ENCODE measurements around the gene PTTG1IP.
A peak's percentile ranks its signal among the peaks of the same experiment; 100 is the strongest.
"Not testable (repeated sequence)": the region's sequence is repeated elsewhere in the genome, so short reads cannot be mapped to it uniquely, and the experiment has no call there.

The PTTG1IP gene, protein sequence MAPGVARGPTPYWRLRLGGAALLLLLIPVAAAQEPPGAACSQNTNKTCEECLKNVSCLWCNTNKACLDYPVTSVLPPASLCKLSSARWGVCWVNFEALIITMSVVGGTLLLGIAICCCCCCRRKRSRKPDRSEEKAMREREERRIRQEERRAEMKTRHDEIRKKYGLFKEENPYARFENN

DNA sequence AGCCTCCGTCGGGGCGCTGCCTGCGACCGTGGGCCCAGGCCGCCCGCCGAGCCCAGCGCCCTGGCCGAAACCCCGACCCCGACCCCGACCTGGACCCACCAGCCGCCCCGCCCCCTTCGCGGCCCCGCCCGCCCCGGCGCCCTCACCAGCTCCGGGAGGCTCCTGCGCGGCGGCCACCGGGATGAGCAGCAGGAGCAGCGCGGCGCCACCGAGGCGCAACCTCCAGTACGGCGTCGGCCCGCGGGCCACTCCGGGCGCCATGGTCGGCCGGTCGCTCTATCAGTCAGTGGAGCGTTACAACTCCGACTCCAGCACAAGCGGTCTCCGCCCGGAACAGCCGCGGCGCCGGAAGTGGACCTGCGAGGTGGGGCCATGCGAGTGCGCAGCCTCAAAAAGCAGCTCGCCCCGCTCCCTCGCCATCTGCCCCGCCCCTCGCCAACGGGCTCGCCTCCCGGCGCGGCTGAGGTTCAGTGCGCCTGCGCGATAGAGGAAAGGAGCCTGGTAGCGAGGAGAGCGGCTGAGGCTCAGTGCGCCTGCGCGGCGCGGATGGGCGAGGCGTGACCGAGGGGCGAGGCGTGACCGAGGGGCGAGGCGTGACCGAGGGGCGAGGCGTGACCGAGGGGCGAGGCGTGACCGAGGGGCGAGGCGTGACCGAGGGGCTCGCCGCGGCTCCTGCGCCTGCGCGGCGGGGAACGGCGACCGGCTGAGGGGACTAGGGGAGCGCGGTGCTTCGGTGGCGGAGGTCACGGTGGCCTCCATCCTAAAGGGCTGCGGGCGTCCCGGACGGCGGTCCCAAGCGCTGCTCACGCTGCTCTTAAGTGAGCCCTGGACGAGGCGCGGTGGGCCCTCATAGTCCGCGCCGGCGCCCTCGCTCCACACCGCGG lies at the start of gene PTTG1IP:
TSS of gene PTTG1IP (minus strand) at position 335 of the 884 bp plus-strand sequence. CDS start at position 261, 74 bp downstream.
- DNase-seq: peak; percentile 95 to 99 (median 98)

DNA sequence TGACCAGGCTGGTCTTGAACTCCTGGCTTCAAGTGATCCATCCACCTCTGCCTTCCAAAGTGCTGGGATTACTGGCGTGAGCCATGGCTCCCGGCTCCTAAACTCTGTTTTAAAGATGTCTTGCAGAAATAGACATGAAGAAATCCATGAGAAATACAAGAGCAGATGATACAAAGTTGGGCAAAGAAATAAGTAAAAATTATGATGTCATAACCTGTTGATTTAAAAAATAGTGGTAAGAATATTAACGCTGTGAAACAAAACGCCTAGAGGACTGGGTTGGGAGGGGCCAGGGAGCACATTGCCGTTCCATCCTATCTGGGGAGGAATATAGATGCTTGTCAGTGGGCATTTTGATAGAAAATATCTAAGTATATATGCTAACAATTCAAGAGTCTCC lies 48.4 kb upstream of the PTTG1IP start:
- no peak for DNase-seq

DNA sequence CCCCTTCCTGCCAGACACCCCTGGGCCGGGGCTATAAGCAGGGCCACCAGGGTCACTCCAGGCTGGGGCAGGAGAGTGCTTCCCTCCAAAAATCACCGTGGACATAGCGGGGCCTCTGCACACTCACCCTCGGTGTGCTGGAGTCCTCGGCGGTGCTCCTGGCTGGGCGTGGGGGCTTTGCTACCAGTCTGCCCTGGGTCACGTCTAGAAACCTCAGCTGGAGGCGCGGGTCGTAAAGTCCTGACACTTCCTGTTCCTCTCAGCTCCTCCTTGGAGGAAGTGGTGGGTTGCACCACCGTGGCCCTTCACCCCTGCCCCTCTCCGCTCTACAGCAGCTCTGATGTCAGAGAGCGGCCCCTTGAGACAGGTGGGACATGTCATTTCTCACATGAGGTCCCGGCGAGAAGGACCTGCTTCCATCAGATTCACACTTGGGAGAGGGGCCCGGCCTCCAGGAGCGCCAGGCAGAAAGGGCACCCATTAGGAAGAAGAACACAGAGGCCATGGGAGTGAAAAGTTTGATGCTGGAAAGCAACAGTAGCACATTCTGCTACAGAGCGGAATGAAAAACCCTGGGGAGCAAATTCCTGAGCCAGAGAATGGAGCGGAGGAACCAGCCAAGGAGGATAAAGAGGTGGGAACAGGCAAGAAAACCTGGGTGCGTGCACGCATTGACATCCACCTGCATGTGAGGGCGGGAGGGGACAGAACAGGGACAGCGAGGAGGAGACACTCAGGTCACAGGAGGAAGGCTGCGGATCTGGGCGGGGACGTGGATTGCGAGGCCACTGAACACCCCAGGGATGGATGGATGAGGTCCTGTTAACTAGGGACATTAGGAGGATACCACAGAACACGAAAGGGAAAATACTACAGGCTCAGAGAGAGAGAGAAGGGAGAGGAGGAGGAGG lies 47.5 kb upstream of the PTTG1IP start, which contains the start of gene ITGB2:
TSS of gene ITGB2 (minus strand) at position 206 of the 911 bp plus-strand sequence. CDS start 10,117 bp downstream, outside the sequence.
- peak; percentile 21 to 53 (median 33) for DNase-seq

DNA sequence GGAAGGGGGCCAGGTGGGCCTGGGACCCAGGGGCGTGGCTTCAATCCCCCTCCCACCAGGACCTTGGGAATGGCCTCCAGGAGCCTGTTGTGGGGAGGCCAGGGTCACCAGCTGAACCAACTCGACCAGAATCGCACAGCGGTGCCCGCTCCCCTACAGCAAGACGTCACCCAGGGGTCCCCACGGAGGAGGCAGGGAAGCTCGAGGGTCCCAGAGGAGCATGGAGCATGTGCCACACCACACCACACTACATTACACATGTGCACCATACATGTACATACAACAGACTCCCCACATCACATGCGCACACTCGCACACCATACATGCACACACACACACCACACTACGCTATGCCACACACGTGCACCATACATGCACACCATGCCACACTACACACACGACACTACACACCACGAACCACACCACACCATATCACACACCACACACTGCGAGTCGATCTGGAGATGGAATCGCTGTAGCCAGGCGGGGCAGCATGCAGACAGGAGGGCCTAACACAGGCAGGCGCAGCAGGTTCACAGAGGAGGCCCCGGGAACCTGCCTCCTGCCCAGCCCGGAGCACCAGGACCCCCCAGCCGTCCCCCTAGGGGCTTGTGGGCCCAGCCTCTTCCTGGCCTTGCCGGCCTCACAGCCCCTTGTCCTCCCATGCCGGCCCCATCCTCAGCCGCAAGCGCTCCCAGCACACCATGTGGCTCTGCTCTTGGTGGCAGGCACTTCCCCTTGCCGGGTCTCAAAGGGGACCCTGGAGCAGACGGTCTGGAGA lies 46.6 kb upstream of the PTTG1IP start:
- DNase-seq: peak in 1 of 6 experiments; percentile 19

DNA sequence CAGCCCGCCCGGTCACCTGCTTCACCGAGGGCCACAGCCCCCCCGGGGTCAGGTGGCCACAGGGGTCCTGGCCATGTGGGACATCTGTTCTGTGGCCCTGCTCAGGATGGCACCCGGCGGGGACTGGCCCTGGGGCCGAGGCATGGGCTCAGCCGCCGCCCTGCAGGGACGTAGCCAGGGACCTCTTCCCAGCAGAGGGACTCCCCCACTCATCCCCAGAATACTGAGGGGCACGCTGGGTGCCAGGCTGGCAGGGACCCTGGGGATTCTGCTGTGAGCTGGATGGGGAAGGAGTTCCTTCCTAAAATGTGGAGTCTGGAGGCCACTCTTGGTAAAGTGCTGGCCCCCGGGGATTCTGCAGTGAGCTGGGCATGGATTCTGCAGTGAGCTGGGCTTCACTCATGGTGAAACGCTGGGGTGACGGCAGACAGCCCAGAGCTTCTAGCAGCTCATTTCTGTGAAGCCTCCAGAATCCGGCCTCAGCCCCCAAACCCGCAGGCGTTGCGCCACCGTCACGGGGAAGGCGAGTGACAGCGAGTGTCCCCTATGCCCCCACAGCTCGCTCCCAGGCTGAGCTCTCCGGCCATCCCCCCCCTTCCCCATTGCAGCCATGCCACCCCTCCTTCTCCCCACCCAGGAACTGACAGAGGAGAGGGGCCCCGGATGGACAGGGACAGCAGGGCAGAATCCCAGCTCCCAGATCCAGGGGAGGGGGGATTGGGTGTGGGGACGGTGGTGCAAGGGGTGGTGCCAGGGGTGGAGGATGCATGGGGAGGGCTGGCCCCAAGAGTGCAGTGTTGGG lies 45.8 kb upstream of the PTTG1IP start:
- no peak for DNase-seq

DNA sequence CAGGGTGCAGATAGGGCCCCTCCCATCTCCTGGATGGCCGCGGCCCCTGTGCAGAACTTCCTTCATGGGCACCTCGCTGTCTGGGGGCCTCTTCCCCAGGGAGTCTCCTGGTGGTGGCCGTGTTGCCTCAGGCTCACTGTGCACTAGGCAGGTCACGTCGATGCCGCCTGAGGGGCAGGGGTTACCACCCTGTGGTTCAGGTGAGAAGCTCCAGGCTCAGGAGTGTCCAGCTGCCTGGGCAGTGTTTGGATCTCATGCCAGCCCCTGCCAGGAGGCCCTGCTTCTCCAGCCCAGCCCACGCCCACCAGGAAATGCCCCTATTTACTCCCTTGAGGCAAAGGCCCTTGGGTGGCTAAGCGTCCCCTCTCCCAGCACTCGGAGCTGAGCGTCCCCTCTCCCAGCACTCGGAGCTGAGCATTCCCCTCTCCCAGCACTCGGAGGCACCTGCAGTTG lies 45.1 kb upstream of the PTTG1IP start:
- no peak for DNase-seq

DNA sequence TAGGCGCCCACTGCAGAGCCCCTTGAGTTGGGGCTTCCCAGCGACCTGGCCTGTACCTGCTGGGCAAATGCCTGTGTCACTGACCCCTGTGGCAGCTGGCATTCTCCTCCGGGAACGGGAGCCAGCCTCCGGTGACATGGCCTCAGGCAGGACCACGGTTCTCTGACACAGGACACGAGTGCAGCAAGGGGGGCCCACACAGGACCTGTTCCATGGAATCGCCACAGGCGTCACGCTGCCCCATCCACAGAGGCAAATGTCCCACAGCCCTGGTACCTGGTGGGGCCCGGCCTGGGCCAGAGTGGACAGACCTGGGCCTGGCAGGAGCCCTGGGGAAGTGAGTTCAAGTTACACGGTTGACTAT lies 44.6 kb upstream of the PTTG1IP start:
- DNase-seq: no peak

DNA sequence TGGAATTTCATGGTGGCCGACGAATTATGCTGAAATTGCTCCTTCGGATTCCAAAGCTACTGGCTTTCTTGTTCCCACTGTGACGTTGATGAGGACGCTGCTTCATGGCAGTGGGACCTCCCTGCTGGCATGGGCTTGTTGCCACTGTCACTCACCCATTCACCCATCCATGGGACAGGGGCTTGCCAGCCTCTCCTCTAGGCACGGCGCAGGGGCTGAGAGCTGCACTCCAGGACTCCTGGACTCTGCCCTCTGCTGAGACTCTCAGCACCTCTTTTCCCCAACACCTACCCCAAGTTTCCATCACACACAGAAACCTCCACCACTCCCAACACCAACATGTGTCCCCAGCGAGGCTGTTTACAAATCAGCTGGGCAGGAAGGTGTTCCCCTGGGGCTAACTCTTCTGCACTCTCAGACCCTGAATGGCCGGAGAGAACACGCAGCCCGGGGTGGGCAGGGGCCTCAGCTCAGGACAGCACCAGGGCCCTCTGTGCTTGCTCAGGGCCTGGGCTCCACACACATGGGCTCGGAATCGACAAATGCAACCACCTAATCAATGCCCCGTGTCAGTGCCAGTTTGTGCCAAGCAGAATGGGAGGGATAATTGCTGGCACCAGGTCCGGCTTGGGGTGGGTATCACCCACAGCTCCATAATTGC lies 44.1 kb upstream of the PTTG1IP start:
- no peak for DNase-seq

DNA sequence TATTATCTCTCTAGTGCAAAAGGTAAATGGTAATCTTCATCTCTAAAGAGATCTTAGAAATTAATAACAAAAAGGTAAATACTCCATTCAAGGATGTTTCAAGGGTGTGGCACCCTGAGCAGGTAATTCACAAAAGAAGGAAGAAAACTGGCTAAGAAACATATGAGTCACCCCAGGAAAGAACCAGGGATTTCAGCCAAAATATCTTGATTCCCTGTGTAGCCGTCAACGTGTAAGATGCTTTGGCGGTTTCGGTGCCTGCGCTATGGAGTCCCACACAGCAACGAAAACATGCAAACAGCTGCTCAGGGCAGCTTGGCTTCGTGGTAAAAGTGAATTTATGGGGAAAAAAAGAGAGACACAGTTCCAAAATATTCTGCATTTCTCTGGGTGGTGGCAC lies 43.5 kb upstream of the PTTG1IP start:
- DNase-seq: peak in 2 of 6 experiments; percentile 13 to 20

DNA sequence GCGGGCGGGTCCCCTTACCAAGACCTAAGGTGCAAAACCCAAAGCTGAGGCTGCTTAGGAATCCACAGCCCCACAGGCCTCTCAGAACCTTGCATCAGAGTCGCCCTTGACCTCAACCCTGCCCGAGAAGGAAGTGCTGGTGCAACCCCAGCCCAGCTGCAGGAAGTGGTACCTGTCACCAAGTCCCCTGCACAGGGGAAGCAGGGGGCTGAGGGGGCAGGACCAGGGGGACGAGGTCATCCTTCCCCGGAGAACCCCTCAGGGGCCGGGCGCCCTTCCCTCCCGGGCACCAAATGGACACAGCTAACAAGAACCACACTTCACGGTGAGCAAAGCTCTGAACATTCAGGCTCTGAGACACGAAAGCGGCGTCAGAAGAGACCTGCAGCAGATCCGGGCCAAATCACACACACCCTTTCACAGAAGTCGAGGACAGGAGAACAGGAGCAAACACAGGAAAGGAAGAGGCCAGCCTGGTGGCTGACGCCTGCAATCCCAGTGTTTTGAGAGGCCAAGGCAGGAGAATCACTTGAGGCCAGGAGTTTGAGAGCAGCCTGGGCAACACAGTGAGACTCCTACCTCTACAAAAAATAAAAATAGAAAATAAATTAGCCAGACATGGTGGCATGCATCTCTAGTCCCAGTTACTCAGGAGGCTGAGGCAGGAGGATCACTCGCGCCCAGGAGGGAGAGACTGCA lies 40.8 kb upstream of the PTTG1IP start:
- peak in 4 of 6 experiments; percentile 23 to 60 (median 40) for DNase-seq

DNA sequence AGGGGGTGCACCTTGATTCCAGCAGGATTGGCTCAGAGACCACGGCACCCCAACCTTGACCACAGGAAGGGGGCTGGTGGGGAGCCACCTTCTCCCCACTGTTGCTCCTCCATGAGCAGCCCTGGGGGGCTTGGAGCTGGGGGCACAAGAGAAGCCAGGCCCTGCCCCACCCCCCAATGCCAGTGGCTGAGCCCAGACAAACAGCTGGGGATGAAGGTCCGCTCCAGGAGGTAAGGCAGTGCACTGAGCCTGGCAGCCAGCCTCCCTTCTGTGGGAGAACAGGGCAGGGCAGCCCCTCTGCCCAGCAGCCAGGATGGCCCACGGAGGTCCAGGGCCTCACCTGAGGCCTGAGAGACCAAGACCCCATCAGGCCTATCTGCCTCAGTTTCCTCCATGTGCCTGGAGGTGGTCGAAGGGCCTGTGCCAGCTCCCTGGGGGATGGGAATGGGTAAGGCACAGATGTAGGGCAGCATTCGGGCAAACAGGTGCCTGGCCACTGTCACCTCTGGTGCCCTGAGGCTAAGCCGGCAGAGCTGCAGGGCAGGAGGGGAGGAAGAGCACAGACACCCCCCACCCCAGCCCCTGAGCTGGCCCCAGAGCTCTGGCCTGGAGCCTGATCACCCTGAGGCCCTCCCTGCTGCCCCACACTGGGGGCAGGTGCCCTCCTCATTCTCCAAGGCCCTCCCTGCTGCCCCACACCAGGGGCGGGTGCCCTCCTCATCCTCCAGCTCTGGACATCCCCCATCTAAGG lies 40.1 kb upstream of the PTTG1IP start:
- DNase-seq: no peak

DNA sequence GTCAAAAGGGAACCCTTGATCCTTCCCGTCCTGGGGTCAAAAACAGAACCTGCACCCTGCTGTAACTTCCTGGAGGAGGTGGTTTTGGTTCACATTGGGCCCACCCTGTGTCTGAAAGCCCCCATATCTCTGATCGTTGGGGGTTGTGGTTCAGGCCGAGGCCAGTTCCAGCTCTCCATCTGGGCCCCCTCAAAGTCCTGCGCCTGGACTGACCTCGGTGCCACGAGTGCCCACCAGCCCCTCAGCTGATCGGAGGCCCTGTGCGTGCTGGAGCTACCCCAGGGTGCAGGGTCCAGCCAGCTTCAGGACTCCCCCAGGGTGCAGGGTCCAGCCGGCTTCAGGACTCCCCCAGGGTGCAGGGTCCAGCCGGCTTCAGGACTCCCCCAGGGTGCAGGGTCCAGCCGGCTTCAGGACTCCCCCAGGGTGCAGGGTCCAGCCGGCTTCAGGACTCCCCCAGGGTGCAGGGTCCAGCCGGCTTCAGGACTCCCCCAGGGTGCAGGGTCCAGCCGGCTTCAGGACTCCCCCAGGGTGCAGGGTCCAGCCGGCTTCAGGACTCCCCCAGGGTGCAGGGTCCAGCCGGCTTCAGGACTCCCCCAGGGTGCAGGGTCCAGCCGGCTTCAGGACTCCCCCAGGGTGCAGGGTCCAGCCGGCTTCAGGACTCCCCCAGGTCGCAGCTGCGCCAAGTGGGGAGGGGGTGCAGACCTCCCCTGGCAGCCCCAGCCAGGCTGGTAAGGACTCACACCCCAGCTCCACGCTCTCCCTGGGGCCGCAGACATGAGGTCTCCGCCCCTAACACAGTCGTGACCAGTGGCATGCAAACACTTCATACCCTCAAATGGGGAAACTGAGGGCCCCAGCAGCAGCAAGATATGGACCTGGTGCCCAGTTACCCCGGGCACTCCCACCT lies 39.3 kb upstream of the PTTG1IP start:
- not testable (repeated sequence) for DNase-seq

DNA sequence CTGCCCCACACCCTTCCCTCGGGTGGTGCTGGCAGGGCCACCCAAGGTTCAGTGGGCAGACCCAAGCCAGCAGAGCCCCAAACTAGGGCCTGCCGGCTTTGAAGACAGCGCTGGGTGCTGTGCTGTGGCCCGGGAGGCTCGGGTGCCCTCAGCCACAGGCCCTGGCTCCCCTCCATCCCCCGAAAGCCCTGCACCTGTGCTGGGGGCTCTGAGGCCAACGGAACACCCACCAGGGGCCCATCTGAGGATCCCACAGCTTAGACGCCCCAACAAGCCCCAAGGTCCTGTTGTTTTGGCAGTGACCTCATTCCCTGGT lies 38.6 kb upstream of the PTTG1IP start:
- no peak for DNase-seq

DNA sequence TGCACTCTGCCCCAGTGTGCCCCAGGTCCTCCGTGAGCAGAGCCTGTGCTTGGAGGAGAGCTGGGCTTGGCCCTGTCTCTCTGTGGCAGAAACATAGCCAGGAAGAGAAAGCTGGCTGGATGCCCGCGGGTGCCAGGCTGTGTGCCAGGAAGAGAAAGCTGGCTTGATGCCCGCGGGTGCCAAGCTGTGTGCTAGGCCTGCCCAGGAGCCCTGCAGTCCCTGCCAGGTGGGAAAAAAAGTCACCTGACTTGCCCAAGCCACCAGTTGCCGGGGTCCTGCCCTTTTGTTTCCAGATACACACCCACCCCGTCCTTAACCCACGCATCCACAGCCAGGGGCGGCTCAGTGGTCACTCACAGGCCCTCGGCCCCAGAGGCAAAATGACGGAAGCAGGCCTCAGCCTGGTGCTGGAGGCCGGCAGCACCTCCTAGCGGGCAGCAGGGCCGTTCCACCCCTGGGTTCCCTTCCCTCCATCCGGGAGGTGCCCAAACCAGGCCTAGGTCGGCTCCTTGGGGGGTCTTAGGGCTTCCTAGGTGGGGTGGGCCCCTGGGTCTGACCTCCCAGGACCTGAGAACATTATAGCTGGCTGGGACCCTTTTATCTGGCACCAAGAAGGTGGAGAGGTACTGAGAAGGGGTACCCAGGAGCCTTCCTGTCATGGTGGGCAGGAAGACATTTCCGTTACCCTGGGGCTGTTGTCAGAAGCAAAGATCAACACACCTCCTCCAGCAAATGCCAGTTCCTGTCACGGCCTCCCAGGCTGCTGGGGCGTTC lies 38.1 kb upstream of the PTTG1IP start:
- peak; percentile 62 to 86 (median 76) for DNase-seq

DNA sequence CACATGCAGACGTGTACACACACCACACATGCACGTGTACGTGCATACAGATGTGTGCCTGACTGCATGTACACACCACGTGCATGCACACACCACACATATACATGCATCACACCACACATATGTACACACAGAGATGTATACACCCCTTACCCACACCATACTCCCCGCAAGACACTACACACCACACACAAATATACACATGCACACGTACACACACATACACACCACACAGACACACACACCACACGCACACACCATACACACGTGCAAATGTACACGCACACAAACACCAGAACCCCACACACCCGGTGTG lies 37.5 kb upstream of the PTTG1IP start:
- no peak for DNase-seq

DNA sequence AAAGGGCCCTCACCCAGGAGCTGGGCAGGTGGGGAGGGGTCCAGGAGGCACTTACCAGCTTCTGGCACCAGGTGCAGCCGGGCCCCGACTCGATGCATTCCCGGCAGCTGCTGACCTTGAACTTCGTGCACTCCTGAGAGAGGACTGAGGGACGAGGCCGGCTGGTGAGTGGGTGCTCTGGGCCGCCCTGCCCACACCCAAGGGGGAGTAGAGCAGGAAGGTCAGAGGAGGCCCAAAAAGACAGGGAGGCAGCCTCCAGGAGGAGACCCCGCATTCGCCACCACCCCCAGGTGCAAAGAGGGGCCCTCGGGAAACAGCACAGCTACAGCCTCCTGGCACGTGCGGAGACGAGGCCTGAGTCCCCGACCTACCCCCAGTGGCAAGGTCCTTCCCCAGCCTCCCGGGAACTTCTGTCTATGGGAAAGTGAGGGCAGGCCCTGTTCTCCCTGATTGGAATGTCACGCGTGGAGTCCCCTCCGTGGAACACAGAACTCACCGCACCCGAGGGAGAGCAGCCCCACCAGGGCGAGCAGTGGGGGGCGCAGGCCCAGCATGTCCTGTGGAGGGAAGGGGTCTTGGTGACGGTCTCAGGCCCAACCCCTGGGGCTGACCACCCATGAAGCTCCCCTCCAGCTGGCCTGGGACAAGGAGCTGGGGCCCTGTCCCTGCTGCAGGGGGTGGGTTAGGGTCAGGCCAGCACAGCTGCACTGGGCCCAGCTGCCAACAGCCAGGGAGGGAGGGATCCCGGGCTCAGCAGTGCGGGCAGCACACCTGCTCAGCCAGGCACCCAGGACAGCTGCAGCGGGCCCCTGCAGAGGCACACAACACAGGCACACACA lies 37.0 kb upstream of the PTTG1IP start:
- no peak for DNase-seq

DNA sequence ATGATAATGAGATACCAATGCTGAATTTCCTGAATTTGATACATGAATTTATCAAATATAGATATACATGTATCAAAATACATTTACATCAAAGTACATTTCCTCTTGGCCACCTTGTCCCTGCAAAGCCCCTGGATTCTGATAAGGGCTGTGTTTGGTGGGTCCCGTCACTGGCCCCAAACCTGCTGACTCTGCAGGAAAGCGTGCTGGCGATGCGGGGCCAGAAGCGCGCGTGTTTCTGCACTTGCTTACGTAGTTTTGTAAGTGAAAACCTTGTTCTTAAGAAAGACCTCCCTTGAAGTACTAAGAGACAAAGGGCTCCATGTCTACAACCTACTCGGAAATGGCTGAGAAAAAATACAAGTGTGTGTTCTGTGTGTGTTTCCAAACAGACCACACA lies 36.2 kb upstream of the PTTG1IP start:
- DNase-seq: no peak

Measured in stimulated activated naive CD4-positive, alpha-beta T cell (primary cell).